NAMALWA (cell line): ENCODE measurements around the gene ZCCHC24.
A peak's percentile ranks its signal among the peaks of the same experiment; 100 is the strongest.

ENCODE experiments used
- DNase-seq: peaks from one replicate; pipeline ENCODE4 v3.0.0-alpha.2; 2015; ENCODE audit warnings: low spot score

The ZCCHC24 gene

DNA sequence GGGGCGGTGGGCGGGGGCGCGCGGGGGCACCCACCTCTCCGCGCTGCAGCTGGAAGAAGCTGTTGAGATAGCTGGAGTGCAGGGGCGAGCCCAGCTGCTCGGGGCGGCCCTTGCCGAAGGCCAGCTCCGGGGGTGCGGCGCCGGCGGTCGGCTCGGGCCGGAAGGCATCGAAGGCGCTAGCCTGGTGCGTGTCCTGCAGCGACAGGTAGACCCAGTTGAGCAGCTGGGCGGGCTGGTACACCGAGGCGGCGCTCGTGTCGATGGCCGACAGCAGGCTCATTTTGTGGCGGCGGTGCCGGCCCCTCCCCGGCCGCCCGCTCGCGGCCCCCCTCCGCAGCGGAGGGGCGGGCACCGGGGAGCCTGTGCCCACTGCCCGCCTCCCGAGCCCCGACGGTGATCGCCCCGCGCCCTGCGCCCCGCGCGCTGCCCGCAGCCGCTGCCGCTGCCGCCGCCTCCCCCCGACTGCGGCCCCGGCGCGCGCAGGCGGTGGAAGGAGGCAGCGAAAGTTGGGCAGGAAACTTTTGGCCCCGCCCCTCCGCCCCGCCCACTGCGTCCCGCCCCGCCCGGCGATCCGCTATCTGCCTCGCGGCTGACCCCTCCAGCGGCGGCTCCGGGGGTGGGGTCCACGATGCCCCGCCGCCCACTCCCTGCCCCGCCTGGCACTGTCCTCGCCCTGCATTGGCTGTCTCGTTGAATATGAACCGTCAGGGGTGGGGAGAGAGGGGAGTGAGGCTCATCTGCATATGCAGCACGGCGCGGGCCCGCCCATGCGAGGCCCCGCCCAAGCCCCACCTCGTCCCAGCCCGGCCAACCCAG lies at the start of gene ZCCHC24:
Gene ZCCHC24, minus strand, starts transcription at position 464 of the 816 bp plus-strand sequence. Its CDS starts 184 bp downstream, at position 280.
- DNase-seq: peak; percentile 91

DNA sequence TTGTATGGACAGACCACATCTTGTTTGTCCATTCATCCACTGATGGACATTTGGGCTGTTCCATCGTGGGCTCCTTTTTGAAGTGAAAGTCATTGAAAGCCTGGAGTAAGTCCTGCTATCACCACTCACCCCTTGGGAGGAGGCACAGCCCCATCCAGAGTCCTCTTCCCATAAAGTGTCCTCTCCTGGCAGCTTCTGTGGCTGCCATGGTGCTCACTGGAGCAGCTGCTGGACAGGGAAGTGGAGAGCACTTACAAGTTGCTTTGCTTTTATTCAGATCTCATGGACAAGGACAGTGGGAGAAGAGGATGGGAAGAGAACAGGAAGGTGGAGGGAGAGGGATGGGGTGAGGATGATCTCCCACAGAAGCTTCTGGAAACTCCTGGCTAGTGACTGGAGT lies 48.4 kb upstream of the ZCCHC24 start:
- no peak for DNase-seq

DNA sequence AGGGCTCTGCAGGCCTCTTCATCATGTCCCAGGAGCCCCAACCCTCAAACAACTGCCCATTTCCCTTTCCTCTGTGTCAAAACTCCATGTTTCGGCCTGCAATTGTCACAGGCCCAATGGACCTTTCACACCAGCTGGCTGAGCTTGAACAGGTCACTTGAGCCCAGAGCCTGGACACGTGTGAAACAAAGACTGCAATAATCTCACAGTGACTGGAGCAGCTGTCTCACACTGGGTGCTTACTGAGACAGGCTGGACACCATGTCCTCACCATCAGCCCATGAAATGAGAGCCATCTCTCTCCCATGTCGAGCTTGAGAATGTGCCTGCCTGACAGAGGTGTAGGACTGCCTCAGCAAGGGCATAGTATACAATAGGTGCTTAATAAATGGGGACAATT lies 47.4 kb upstream of the ZCCHC24 start:
- DNase-seq: no peak

DNA sequence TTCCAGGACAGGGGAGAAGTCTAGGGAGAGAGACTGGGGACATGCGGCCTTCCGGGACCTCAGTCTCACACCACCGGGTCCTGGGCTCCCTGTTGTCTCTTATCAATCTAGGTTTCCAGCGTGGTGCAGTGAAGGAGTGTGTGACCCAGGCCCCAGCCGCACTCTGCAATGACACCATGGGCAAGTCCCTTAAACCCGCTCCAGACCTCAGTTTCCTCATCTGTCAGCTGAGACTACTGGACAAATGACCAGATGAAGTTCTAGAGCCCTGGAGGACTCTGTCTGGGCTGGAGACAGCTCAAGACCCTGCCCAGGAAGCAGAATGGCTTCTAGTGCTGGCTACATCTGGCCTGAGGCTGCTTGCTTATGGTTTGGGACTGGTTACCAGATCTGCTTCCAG lies 46.8 kb upstream of the ZCCHC24 start:
- no peak for DNase-seq

DNA sequence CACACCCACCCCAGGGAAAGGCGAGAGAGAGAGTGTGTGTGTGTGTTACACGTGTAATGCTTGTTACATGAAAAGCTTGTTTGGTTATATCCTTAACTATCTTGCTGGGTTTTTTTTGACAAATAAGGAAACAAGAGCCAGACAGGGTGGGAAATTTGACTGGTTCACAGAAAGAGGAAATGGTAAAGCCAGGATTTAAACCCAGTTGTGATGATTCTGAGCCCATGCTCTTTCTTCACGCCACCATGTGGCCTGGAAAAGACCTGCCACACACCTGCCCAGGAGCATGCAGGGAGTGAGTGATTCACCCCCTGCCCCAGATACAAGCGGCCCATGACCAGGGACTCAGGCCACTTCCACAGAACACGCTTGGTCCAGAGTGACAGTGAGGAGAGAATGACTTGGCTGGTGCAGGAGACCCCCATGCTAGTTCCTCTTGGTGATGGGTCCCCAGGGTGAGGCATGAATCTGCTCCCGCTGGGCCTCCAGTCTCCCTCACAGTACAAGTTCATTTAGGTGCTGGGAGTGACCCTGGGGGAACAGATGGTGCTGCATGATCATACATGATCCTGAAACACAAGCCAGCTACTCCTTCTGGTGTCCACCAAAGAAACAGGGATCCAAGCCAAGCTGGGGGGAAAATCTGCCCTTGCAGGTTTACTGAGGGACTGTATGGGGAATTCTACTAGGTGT lies 45.9 kb upstream of the ZCCHC24 start:
- no peak for DNase-seq

DNA sequence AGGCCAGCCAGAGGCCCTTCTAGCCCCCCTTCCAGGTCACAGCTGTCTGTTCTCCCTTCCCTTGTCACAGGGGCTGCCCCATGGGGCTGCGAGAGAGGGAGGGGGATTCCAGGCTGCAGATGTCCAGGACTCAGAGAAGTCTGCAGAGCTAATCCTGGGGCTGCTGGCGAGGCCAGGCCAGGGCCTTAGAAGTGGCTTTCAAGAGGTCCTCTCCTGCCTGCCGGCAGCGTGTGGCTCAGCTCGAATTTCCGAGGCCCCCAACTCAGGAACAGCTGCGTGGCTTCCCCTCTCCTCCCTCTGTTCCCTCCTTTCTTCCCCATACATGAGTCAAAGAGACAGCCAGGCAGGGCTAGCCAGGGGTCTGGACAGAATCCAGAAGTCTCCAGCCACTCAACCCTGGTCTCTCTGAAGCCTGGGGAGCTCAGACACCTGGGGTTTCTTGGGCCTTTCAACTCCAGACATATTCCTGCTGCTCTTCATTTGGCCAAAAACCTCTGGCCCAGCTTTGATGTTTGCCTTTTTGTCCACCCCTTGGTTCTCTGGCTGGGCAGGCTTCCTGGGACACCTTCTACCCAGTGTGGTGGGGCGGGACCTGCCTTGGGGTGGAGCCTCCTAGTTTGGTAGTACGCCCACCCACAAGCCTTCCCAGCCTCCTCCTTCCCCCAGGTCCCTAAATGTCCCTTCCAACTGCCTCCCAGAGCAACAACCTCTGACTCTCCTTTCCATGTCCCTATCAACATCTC lies 45.1 kb upstream of the ZCCHC24 start:
- no peak for DNase-seq

DNA sequence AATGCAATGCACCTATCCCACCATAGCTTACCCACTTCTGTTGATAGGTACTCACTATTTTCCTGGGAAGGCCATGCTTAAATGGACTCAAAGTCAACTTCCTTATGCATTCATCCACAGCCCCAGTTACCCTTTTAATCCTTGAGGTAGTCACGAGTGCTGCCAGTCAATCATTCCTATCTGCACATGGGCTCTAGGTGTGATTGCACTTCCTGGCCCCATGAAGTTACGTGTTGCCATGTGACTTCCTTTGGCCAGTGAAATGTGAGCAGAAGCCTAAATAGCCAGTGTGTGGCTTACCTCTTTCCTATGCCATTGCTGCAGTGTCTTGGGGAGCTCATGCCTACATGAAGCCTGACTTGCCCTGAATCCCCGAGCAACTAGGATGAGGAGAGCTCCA lies 43.4 kb upstream of the ZCCHC24 start:
- DNase-seq: no peak

DNA sequence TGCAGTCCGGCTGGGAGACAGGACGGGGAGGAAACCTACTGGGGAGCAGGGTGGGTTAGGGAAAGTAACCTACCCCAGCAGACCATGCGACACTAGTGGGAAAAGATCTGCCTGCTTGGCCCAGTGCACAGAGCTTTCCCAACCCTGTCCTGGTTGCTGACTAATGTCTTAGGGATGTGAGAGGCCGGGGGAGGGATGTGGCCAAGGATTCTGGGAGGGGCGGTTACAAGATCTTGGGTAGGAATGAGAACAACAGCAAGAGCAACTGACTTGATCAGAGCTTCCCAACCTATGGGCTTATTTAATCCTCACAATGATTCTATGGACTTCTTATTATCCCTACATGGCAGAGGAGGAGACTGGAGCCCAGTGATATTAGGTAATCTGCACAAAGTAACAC lies 42.9 kb upstream of the ZCCHC24 start:
- no peak for DNase-seq

DNA sequence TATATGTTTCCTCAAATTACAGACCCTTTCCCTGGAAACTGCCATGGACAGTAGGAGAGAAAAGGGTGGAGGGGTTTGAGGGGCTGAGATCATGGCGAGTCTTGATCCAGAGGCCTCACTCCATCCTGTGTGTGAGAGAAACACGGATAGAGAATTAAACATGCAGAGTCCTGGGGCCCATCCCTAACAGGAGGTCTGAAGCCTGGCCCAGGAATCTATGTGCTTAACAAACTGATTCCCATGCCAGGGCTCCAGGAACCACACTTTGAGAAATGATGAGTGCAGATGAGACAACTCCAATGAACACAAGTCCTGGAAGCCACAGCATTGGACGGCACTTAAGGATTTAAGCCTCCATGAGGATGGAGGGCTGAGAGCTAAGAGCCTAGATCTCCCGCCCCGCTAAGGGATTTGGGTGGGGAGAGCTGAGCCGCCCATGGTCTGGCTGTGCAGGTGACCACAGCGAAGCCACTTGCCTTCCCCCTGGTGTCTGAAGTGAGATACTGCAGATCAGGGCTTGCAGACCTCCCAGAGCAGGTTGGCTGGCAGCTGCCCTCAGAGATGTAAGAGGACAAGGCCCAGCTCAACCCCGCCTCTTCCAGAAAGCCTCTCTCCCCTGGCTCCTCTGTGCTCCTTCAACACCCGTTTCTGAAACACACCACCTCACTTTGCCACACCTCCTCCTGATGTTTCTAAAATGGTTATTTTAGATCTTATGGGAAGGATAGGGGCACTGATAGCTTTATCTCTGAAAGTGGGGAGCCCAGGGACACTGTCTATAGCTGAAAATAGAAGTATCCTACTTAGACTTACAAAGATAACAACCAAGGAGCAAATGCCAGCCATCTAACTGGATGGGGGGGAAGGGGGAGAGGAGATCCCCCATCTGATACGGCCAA lies 42.1 kb upstream of the ZCCHC24 start:
- DNase-seq: peak; percentile 56

DNA sequence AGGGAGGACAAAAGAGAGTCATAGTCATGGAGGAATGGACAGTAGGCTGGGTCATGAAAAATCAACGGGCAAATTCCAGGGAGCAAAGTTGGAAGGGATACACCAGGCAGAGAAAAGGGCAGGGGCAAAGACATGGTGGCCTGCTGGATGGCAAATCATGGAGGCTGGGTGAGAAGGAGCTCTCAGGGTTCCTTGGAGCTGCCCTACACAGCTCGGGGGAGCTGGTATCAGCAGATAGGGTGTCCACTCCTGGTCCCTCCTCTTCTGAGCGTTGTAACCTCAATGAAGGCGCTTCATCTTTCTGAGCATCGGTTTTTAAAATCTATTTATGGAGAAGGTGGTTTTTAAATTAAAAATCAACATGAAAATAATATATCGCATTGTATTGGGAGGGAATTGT lies 39.1 kb upstream of the ZCCHC24 start:
- DNase-seq: no peak

DNA sequence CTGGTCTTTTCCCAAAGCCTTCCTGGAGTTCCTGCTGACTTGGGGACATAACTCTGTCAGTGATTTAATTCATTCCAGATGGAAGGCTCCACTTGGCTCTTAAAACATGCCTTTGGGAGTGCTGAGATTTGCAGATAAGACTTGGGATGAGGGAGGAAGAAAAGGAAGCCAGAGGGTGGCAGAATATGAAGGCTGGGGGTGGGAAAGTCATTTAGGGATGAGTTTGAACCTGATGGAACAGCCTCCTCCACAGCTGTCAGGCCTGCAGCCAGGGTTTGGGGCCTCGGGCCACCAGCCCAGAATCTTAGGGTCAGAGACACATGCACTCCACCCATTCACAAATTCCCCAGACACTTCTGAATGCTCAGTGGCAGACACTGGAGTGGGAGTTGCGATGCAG lies 38.5 kb upstream of the ZCCHC24 start:
- DNase-seq: no peak

DNA sequence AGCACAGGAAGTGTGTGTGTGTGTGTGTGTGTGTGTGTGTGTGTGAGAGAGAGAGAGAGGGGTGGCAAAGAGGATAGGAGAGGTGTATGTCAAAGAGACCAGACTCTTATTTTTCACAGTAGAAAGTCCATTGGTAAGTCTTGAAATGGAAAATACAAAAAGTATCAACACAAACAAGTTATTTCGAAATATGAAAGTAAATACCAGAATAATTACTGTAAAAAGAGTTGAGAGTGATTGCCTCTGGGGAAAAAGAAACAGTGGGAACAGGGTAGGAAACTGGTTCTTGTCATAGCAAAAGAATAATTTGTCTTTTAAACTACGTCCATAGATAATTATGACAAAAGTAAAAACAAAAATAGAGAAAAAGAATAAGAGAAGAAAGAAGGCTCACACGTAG lies 37.9 kb upstream of the ZCCHC24 start:
- no peak for DNase-seq

DNA sequence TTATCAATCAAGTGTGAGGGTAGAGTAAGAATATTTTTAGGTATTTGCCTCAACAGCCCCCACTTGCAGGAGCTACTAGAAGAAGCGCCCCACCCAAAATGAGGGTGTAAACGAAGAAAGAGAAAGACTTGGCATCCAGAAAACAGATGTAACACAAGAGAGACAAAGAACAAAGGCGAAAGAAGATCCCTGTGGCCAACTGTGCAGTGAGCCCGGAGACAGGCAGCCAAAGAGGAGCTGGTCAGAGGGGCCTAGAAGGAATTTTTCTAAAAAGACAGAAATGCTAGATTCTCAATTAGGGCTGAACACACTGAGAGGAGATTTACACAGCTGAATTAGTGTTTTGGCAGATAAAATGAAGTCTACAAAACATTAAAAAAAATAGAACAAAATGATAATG lies 37.3 kb upstream of the ZCCHC24 start:
- DNase-seq: no peak

DNA sequence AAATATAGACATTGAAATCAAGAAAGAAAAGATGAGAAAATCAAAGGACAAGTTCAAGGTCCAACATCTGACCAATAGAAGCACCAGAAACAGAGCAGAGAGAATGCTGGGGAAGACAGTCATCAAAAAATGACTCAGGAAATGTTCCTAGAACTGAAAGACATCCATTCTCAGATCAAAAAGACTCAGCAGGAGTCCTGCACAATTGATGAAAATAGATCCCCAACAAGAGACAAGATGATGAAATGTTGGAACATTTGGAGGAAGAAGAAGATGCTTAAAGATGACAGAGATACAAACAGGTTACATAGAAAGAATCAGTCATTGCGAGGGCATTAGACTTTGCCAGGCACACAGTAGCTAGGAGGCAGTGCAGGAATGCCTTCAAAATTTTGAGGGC lies 36.9 kb upstream of the ZCCHC24 start:
- DNase-seq: no peak

DNA sequence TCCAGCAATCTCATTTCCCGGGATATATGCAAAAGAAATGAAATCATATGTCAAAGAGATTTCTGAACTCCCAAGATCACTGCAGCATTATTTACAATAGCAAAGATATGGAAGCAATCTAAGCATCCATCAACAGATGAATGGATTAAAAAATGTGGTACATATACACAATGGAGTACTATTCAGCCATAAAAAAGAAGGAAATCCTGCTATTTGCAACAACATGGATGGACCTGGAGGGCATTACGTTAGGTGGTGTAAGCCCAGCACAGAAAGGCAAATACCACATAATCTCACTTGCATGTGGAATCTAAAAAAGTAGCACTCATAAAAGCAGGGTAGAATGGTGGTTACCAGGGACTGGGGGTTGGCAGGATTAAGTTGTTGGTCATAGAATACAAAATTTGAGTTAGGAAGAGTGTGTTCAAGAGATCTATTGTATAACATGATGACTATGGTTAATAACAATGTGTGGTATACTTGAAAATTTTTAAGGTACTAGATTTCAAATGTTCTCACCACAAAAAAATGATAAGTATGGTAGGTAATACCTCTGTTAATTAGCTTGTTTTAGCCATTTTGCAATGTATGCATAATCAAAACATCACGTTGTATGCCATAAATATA lies 34.0 kb upstream of the ZCCHC24 start:
- DNase-seq: no peak

DNA sequence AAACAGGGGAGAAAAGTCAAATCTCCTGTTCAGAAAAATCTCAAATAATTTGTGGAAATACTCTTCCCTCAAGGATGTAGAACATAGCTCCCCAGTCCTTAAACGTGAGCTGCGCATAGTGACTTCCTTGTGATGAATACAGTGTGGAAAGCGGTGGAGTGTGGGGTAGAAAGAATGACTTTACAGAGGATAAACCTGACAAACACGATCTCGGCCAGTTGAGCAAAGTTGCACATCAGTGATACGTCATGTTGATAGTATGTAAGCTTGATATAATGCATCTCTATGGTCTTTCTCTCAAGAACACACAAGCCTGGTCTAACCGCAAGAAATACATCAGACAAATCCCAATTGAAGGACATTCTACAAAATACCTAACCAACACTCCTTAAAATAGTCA lies 32.0 kb upstream of the ZCCHC24 start:
- DNase-seq: no peak

DNA sequence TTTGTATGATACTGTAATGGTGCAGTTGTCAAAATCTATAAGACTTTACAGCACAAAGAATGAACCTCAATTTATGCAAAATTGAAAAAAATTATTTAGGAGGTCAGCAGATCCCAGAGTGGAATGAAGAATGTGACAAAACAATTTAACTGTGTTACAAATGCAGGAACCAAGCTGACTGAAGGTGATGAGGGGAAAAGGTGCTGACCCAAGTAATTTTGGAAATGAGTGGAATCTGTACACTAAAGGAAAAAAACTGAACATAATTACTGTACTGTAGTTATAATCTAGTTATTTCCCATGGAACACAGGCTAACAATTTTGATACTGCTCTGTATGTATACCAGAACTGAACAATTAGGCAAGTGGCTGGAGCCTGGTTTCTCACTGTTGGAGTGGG lies 31.2 kb upstream of the ZCCHC24 start:
- no peak for DNase-seq

DNA sequence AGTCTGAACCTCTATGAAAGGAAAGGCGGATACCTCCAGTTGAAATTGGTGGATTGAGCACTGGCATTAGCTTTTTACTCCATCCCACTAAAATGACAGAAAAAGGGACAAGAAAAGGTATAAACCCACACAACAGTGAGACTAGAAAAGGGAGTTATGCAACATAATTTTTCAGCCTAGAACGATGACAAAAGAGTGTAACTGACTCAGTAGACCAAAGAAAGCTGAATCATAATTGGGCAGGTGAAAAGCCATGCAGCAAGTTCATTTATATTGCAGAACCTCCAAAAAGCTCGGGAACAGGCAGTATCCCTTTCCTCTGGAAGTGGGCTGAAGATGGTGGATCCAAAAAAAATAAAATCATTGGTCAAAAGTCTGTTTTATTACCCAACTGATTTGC lies 30.5 kb upstream of the ZCCHC24 start:
- DNase-seq: no peak

DNA sequence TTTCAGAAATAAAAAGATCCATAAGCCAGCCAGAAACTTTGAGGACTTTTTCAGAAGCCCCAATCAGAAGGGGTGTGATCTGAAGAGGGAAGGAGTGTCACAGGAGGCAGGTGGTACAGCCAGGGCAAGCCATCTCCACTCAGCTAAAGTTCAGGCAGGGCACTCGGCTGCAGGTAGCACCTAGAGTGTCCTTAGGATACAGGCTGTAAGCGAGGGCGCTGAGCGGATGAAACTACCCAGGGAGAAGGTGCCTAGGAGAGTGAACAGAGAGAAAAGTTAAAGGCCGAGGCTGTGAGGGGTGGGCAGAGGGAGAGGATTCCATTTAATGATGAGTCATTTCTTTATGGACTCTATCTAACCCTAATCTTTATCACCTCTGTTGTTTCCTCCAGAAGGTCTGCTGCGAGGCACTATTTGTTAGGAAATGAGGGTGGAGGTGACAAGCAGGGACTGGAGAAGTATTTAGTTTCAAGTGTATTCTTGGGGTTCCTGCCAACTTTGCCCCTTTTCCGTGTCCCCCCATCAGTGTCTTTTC lies 29.8 kb upstream of the ZCCHC24 start:
- no peak for DNase-seq

DNA sequence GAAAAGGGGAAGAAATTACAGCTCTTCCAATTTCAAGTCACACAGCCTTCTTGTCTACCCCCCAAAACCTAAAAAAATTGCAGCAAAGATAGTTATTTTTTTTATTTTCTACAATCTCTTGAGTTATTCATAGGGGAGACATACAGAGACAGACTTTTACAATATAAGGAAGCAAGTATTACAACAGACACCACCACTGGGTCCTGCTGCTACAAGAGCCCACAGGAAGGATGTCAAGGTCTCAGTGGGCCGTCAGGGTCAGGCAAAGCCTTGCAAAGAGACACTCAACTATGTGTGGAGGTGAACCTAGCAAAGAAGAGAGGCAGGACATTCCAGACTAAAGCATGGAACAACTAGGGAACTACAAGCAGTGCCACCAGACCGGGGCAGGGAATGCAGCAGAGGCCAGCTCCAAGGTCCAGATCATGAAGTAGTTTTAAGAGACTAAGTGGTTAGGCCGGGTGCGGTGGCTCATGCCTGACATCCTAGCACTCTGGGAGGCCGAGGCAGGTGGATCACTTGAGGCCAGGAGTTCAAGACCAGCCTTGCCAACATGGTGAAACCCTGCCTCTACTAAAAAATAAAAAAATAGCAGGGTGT lies 28.2 kb upstream of the ZCCHC24 start:
- DNase-seq: no peak

DNA sequence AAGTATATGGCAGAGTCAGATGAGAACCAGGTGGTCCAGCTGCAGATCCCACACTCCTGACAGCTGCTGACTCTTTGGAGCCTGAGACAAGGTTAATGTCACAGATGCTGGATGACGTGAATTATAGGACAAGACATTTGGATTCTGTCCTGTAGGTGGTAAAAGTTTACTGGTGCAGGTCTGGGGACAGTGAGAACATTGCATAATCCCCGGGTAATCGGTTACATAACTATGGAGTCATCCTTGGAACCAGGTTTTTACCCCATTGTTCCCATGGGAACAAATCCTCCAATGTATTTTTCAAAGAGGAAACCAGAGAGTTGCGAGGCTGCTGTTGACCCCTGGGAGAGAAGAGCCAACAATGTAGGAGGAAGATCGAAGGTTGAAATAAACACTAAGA lies 27.5 kb upstream of the ZCCHC24 start:
- DNase-seq: no peak
